ENCODE measurements around the gene CYP27B1. TPM values are rescaled to one million over a fixed set of nuclear protein-coding genes. Genes with fewer than 3 reads are reported as not detected.

CYP27B1 gene
- total and polyA plus RNA-seq, 2 donors (not counting 3 experiments of a cell fraction or from before 2014, with no cell fraction given) = 0.62 to 2.7 TPM

DNA sequence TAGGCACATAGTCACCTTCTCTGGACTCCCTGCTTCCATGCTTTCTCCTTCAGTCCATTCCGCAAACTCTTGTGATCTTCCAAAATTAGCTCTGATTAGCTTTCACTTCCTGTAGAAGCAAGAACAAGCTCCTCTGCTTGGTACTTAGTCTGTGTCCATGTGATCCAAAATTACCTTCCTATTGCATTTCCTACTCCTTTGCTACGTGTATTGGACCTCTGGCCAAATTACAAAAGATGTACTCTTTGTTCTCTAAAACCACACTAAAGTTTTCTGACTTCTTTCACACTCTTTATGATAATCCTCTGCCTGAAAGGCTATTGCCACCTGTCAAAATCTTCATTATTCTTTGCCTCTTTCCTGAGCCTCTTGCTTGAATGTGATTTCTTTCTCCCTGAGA is 14.9 kb upstream of the CYP27B1 start:
- CTCF ChIA-PET = interaction anchor here (0.6 to 3.2 kb wide), 7 partner anchors 10 to 789 kb away, joined by 3 to 15 read pairs (median 8); partner anchors contain the start of genes EEF1AKMT3 and METTL1

More for the DNA sequence above, 14.9 kb upstream of the CYP27B1 start:
- no peaks in the 10 kb centered on the region for H4K20me1 ChIP-seq (replicated peaks; ENCODE audit: control insufficient read depth, extremely low read depth, insufficient read depth, low read length)
- no peak for TF ChIP-seq GATA2 (IDR thresholded peaks at IDR 0.05; ENCODE audit: insufficient read depth, insufficient read length, low read depth, low read length)
- TF ChIP-seq, protein P1, sequence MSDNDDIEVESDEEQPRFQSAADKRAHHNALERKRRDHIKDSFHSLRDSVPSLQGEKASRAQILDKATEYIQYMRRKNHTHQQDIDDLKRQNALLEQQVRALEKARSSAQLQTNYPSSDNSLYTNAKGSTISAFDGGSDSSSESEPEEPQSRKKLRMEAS (IDR thresholded peaks at IDR 0.05; ENCODE audit: insufficient read depth, insufficient read length) = no peak
- TF ChIP-seq FOS (IDR thresholded peaks at IDR 0.05; ENCODE audit: borderline replicate concordance, insufficient read depth, low read length) = no peak
- no peak for TF ChIP-seq POLR2AphosphoS5 (IDR thresholded peaks at IDR 0.05; ENCODE audit: insufficient read depth, low read depth, low read length)
- TF ChIP-seq JUN (IDR thresholded peaks at IDR 0.05; ENCODE audit: borderline replicate concordance, insufficient read depth, insufficient read length, low read depth) = no peak
- no peak for TF ChIP-seq MYC (IDR thresholded peaks at IDR 0.05; ENCODE audit: low read depth, low read length)
- no peak for TF ChIP-seq POLR2A (IDR thresholded peaks at IDR 0.05; ENCODE audit: low read depth, low read length)
- TF ChIP-seq, protein P2, sequence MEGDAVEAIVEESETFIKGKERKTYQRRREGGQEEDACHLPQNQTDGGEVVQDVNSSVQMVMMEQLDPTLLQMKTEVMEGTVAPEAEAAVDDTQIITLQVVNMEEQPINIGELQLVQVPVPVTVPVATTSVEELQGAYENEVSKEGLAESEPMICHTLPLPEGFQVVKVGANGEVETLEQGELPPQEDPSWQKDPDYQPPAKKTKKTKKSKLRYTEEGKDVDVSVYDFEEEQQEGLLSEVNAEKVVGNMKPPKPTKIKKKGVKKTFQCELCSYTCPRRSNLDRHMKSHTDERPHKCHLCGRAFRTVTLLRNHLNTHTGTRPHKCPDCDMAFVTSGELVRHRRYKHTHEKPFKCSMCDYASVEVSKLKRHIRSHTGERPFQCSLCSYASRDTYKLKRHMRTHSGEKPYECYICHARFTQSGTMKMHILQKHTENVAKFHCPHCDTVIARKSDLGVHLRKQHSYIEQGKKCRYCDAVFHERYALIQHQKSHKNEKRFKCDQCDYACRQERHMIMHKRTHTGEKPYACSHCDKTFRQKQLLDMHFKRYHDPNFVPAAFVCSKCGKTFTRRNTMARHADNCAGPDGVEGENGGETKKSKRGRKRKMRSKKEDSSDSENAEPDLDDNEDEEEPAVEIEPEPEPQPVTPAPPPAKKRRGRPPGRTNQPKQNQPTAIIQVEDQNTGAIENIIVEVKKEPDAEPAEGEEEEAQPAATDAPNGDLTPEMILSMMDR (IDR thresholded peaks at IDR 0.05; ENCODE audit: extremely low read depth in 1 of 2, insufficient read depth in 1 of 2, low read depth in 1 of 2, low read length in 2 of 2) = no peak
- no peak for TF ChIP-seq EZH2 (IDR thresholded peaks at IDR 0.05; ENCODE audit: borderline replicate concordance, low read depth, low read length, severe bottlenecking)
- H3K36me3 ChIP-seq (ENCODE audit: control insufficient read depth in 2 of 2, extremely low read depth in 1 of 2, insufficient read depth in 2 of 2, low read length in 2 of 2) = peaks cover 5 to 10% of the 10 kb centered on the region in 2 experiments
- intact Hi-C loops (cut with micrococcal nuclease) = loop anchor here (1.0 to 2.0 kb wide), 3 partner anchors 10 to 124 kb away; partner anchors contain the start of genes EEF1AKMT3 and METTL1
- no TSS peak for BruUV-seq (replicated peaks)
- H3K4me2 ChIP-seq (ENCODE audit: insufficient read depth, low read length) = no peak overlapping the region
- no peaks in the 10 kb centered on the region for H3K9me3 ChIP-seq (replicated peaks; ENCODE audit: control insufficient read depth, insufficient read depth, low read length)
- no peaks in the 10 kb centered on the region for H3K27me3 ChIP-seq (ENCODE audit: control insufficient read depth in 2 of 2, insufficient read depth in 2 of 2, low read length in 2 of 2)
- H3K27ac ChIP-seq (ENCODE audit: insufficient read depth, low read depth, low read length) = no peak overlapping the region
- H3K9me1 ChIP-seq (replicated peaks; ENCODE audit: control insufficient read depth, extremely low read depth, insufficient read depth, low read length) = no peaks in the 10 kb centered on the region
- DNase-seq (ENCODE audit: low read depth, low spot score) (no peak), FAIRE-seq (no peak)
- no peak overlapping the region for H3K4me3 ChIP-seq (replicated peaks in 1 of 3; ENCODE audit: insufficient read depth in 1 of 3, low read depth in 1 of 3, low read length in 3 of 3)
- no peak overlapping the region for H3K9ac ChIP-seq (replicated peaks; ENCODE audit: extremely low read depth, insufficient read depth, low read length)
- dilution Hi-C loops (cut with MboI; ENCODE audit: extremely low pct_ligation_motif_present, low sequenced_read_pairs) = no loop called here
- H3K4me1 ChIP-seq (ENCODE audit: control insufficient read depth, extremely low read depth, insufficient read depth, low read length) = peaks cover 7% of the 10 kb centered on the region
- H2AFZ ChIP-seq (ENCODE audit: low read depth, low read length) = no peak overlapping the region
- H3K79me2 ChIP-seq (ENCODE audit: control insufficient read depth, insufficient read depth, low read length) = peaks cover 14% of the 10 kb centered on the region
- POLR2A ChIA-PET = no interaction called here

Measured in endothelial cell of umbilical vein (primary cell).